ENCODE measurements around the gene GLI3. TPM values are rescaled to one million over a fixed set of nuclear protein-coding genes. Genes with fewer than 3 reads are reported as not detected.

The GLI3 gene
- total and polyA plus RNA-seq, 2 experiments from 2014 or later: 4.0 to 5.2 TPM

GRCh38 chr7:42194238-42194637, 42.8 kb downstream of the GLI3 start:
- TF ChIP-seq EZH2phosphoT487 (IDR thresholded peaks at IDR 0.05; ENCODE audit: insufficient read depth, low read depth) (no peak), EZH2 (IDR thresholded peaks at IDR 0.05; ENCODE audit: insufficient read depth, poor library complexity, severe bottlenecking) (no peak)

GRCh38 chr7:42193471-42194129, 43.4 kb downstream of the GLI3 start:
- 95 to 96% methylated on average over 8 of the region's 8 CpGs for WGBS, 2 experiments (ENCODE audit: low coverage in 1 of 2, low lambda C conversion rate in 2 of 2, missing lambda C conversion rate in 2 of 2)
- DNase-seq: no peak
- Histone ChIP-seq H3K4me2 (ENCODE audit: unreplicated experiment) (no peak overlapping the region), H3K27ac (no peak overlapping the region), H3F3A (ENCODE audit: insufficient read depth) (peaks cover 35% of the 10 kb centered on the region; the same call in 1 of the 2 replicates), H3K9ac (no peak overlapping the region), H3K4me3 (no peak overlapping the region), H3K4me1 (ENCODE audit: insufficient read depth) (peaks cover 31% of the 10 kb centered on the region), H3K9me3 (ENCODE audit: low read depth) (no peaks in the 10 kb centered on the region), H2AFZ (no peak overlapping the region), H4K20me1 (ENCODE audit: insufficient read depth) (peaks cover 3% of the 10 kb centered on the region; the same call in 1 of the 2 replicates), H3K36me3 (ENCODE audit: low read depth) (no peaks in the 10 kb centered on the region), H3K79me2 (ENCODE audit: insufficient read depth) (peaks cover 40% of the 10 kb centered on the region; the same call in 1 of the 2 replicates), H3K27me3 (replicated peaks; ENCODE audit: insufficient read depth) (no peaks in the 10 kb centered on the region), H3K9me2 (ENCODE audit: insufficient read depth) (no peaks in the 10 kb centered on the region)
- in situ Hi-C loops (cut with MboI): no loop called here
- no peak for TF ChIP-seq EZH2 (IDR thresholded peaks at IDR 0.05; ENCODE audit: insufficient read depth, poor library complexity, severe bottlenecking)
- TF ChIP-seq EZH2phosphoT487 (IDR thresholded peaks at IDR 0.05; ENCODE audit: insufficient read depth, low read depth): no peak

More at GRCh38 chr7:42194238-42194637, 42.8 kb downstream of the GLI3 start:
- Histone ChIP-seq H3K9me3 (ENCODE audit: low read depth) (no peaks in the 10 kb centered on the region), H3K4me1 (ENCODE audit: insufficient read depth) (peaks cover 31% of the 10 kb centered on the region), H3K9ac (no peak overlapping the region), H3K27me3 (replicated peaks; ENCODE audit: insufficient read depth) (no peaks in the 10 kb centered on the region), H2AFZ (no peak overlapping the region), H3K79me2 (ENCODE audit: insufficient read depth) (peaks cover 40% of the 10 kb centered on the region; the same call in 1 of the 2 replicates), H3K4me3 (no peak overlapping the region), H4K20me1 (ENCODE audit: insufficient read depth) (no peaks in the 10 kb centered on the region; the same call in 1 of the 2 replicates), H3K9me2 (ENCODE audit: insufficient read depth) (no peaks in the 10 kb centered on the region), H3K4me2 (ENCODE audit: unreplicated experiment) (no peak overlapping the region), H3K36me3 (ENCODE audit: low read depth) (no peaks in the 10 kb centered on the region), H3K27ac (no peak overlapping the region), H3F3A (ENCODE audit: insufficient read depth) (peaks cover 29% of the 10 kb centered on the region; the same call in 1 of the 2 replicates)
- DNase-seq: no peak
- in situ Hi-C loops (cut with MboI): no loop called here
- 60 to 64% methylated on average over 4 of the region's 4 CpGs for WGBS, 2 experiments (ENCODE audit: low coverage in 1 of 2, low lambda C conversion rate in 2 of 2, missing lambda C conversion rate in 2 of 2)

GRCh38 chr7:42192851-42193461, 44.1 kb downstream of the GLI3 start:
- in situ Hi-C loops (cut with MboI): no loop called here
- 47 to 53% methylated on average over 7 of the region's 7 CpGs for WGBS, 2 experiments (ENCODE audit: low coverage in 1 of 2, low lambda C conversion rate in 2 of 2, missing lambda C conversion rate in 2 of 2)
- Histone ChIP-seq H3K9me3 (ENCODE audit: low read depth) (no peaks in the 10 kb centered on the region), H3K4me2 (ENCODE audit: unreplicated experiment) (no peak overlapping the region), H3K9ac (no peak overlapping the region), H3K9me2 (ENCODE audit: insufficient read depth) (no peaks in the 10 kb centered on the region), H3K4me1 (ENCODE audit: insufficient read depth) (peaks cover 27% of the 10 kb centered on the region), H3K36me3 (ENCODE audit: low read depth) (no peaks in the 10 kb centered on the region), H2AFZ (no peak overlapping the region), H3K4me3 (no peak overlapping the region), H4K20me1 (ENCODE audit: insufficient read depth) (peaks cover 3% of the 10 kb centered on the region; the same call in 1 of the 2 replicates), H3F3A (ENCODE audit: insufficient read depth) (peaks cover 41% of the 10 kb centered on the region; the same call in 1 of the 2 replicates), H3K79me2 (ENCODE audit: insufficient read depth) (peaks cover 45% of the 10 kb centered on the region), H3K27me3 (replicated peaks; ENCODE audit: insufficient read depth) (no peaks in the 10 kb centered on the region), H3K27ac (no peak overlapping the region)
- DNase-seq: no peak
- TF ChIP-seq EZH2phosphoT487 (IDR thresholded peaks at IDR 0.05; ENCODE audit: insufficient read depth, low read depth): no peak
- no peak for TF ChIP-seq EZH2 (IDR thresholded peaks at IDR 0.05; ENCODE audit: insufficient read depth, poor library complexity, severe bottlenecking)

GRCh38 chr7:42192066-42192465, 44.9 kb downstream of the GLI3 start:
- H4K20me1 ChIP-seq (ENCODE audit: insufficient read depth): peaks cover 3% of the 10 kb centered on the region; the same call in 1 of the 2 replicates
- H3F3A ChIP-seq (ENCODE audit: insufficient read depth): peaks cover 41% of the 10 kb centered on the region; the same call in 1 of the 2 replicates
- TF ChIP-seq EZH2phosphoT487 (IDR thresholded peaks at IDR 0.05; ENCODE audit: insufficient read depth, low read depth): no peak
- no peak for TF ChIP-seq EZH2 (IDR thresholded peaks at IDR 0.05; ENCODE audit: insufficient read depth, poor library complexity, severe bottlenecking)
- peaks cover 27% of the 10 kb centered on the region for H3K4me1 ChIP-seq (ENCODE audit: insufficient read depth)
- DNase-seq: peak; percentile 61
- 0 out of 2 replicates have a peak overlapping the region, but pooled peaks have one; percentile 15 for H3K27ac ChIP-seq
- peaks cover 54% of the 10 kb centered on the region for H3K79me2 ChIP-seq (ENCODE audit: insufficient read depth)
- H3K4me3 ChIP-seq: no peak overlapping the region
- no peaks in the 10 kb centered on the region for H3K36me3 ChIP-seq (ENCODE audit: low read depth)
- 68 to 79% methylated on average over 3 of the region's 3 CpGs for WGBS, 2 experiments (ENCODE audit: low coverage in 1 of 2, low lambda C conversion rate in 2 of 2, missing lambda C conversion rate in 2 of 2)
- no peak overlapping the region for H2AFZ ChIP-seq
- H3K9me2 ChIP-seq (ENCODE audit: insufficient read depth): no peaks in the 10 kb centered on the region
- in situ Hi-C loops (cut with MboI): no loop called here
- H3K4me2 ChIP-seq (ENCODE audit: unreplicated experiment): no peak overlapping the region
- H3K9ac ChIP-seq: no peak overlapping the region
- no peaks in the 10 kb centered on the region for H3K27me3 ChIP-seq (replicated peaks; ENCODE audit: insufficient read depth)
- no peaks in the 10 kb centered on the region for H3K9me3 ChIP-seq (ENCODE audit: low read depth)

Data from GM23248 (cell line).